Hepatic stellate cell (primary cell): ENCODE data around the gene TWIST1.

ENCODE experiments used
- DNase-seq: peaks from one replicate; pipeline ENCODE4 v3.0.0; 2011; ENCODE audit warnings: low spot score

TWIST1 gene

DNA sequence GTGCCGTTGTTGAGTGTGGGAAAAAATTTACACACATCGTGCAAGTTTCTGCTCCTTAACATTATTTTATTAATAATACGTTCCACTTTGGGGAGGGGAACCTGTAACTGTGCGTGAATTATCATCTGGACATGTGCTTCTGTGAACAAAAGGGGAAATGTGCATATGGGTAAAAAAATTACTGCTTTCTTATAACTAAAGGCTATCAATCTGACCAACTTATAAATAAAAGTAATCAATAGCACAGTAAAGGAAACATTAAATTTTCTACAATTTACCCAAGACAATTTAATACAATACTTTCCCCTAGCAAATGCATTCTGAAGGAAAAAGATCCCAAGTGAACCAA, 4.5 kb downstream of the TWIST1 start:
- DNase-seq = no peak

DNA sequence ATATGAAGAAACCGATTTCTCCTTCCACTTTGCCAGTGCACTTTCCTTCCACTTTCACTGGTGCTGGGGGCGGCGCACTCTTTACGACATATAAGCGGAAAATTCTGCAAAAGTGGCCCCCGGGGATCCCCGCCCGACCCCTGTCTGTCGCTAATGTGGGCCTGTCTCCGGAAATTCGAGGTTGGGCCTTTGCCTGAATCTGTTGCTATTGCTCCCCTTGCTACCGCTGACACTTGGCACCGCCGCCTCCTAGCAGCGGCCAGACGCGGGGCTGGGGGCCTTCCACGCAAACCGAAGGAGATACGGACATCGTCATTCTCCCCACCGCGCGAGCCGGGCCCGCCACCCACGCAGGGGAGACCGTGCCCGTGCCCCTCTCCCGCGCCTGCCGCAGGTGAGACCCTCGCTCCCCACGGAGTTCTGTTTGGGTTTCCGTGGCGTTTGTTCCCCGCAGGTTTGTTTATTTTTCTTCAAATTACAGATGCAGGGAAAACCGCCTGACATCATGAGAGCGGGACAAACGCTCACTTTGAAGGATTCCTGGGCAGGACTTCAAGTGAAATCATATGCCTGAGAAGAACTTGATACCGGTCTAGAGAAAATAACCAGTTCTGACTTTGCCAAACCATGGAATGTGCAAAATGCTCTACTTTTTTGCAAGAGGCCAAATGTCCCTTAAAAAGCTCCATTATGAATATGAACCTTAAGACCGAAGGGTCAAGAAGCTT, 5.0 kb downstream of the TWIST1 start:
- no peak for DNase-seq

DNA sequence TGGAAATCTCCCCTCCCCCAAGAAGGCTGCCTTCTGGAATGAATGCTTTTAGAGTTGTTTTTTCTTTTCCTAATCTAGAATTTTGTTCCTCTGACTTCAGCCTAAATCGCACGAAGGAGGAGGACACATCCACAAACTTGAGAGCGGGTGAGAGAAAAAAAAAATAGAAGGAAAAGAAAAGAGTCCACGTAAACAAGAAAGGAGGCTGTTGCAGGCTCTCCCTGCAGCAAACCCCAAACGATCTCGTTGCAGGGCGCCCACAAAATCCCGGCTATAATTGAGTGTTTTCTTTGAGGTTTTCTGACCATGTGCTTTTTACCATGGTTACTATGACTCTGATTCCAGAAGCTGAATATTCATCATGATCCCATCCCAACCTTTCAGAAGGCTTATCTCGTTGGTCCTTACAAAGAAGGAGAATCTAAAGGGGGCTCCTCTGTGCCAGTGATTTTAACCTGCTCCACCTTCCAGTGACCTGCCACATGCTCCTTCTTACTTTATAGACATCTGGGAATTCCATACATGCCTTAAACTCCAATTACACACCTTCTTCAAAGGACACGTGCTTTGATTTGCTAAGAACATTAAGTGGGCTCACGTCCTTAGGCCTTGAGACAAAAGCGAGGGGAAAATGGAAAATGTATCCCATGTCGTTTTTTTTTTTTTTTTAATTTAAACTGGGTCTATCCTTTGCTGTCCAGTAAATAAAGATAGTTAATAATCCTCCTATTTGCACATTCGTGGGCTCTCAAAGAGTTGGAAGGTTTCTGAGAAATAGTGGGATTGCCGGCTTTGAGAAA, 5.8 kb downstream of the TWIST1 start:
- no peak for DNase-seq

DNA sequence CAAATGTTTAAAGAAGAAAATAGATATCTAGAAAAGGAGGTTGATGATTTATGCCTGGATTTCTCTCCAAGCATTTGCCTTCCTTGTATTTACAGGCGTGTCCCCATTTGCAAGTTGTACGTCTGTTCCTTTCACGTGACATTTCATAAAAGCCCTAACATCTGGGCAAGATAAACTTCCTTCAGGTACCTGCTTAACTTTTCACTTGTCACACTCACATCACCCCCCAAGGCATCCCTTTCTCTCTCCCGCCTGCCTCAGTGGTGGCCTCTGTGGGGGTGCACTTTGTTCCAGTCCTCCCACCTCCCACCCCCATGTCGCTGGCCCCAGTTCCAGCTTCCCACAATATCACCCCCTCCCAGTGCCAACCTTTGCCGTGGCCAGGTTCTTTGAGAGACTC, 6.7 kb downstream of the TWIST1 start:
- no peak for DNase-seq

DNA sequence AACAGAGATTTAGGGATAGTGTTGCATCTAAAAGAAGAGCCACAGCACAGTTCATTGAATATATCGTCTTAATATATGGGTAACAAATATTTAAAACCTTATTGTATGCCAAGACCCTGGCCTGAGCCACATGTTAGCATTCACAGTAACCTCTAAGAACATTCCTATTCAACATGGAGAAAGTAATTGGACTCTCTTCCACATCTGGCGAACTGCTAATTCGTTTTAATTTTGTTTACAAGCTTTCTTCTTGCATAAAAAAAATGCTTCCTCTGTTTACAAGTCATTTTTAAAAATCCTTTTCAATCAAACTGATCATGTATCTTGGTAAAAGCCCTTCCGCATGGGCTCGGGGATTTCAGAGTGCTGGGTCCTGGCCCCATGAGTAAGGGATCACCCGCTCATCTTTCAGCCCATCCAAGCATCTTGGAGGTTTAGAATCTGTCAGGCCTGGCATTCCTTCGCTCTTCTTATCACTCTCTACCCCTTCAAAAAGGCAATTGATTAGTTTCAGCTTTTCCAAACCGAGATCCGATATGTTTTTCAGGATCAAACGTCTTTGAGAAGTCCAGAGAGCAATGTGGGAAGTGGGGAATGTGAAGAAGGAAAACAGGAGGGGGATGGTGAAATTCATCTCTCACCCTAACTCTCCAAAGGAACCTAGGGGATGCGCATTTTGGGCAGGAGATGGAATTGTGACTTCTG, 7.3 kb downstream of the TWIST1 start:
- no peak for DNase-seq

DNA sequence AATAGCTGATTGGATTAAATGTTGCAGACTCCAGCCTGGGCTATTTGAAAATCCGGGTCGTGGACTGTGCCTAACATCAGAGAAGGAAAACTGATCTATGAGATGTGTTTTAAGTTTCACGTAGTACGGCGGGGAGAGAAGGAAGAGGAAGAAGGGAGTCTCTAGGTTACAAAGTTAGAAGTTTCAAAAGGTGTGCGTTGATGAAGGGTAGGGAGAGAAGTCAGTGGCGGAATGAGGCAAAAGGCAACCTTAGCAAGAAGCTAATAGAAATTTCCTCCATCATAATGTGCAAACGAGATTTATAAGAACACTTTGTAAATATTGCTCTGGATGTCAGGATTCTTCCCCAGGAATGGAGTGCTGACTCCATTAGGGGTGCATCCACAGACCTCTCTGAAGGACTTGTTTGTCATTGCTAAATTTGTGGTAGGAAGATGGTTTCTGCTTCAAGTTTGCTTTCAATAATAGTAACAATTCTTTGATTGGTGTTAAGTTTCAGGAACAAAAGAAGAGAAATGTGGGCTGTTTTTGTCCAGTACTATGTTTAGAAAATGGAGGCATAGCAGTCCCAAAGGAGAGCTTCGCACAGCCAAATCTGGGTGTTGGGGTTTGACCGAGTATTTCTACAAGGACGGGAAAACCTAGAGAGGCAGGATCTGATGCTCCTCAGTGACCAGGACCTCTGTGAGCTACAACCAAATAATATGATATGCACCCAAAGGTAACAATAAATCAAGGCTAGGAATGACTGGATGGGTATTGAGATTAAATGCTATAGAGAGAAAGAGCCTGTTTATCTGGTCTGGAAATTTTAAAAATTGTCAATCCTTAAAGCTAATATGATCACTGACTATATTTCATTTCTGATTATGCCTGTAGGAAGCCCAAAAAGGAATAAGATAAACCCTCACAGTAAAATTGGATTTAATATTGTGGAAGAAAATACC, 8.2 kb downstream of the TWIST1 start:
- DNase-seq = no peak

DNA sequence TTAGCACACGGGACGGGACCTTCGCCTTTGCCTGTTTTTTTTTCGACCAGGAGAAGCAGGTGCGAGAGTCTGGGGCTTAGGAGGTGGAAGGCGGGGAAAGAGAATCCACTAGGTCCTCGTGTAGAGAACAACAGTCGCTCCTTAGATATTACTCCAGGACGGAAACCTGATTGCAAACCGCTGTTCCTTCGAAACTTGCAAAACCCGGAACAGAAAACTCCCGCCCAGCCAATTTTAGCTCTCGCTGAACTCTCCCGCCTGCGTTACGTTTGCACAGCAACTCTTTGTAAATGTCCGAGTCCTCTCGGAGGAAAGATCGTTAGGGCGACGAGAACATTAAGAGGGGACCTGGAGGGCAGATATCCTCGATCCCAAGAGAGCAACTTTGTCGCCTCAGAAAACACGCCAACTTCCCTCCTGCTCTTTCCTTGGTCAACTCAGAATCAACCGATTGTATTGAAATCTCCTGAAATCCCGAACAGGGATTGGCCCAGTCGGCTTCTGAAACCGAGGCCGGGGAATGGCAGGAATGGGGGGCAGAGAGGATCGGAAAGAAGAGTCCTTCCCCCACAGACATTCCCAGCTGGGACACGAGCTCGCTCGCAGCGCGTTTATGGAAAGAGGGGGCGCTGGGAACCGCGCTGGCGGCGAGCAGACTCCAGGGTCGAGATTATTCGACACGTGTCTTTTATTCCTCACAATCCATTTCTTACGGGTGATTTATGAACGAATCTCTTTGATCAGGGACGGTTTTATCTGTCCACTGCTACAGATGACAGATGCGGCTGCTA, 9.9 kb downstream of the TWIST1 start:
- peak; percentile 57 for DNase-seq

DNA sequence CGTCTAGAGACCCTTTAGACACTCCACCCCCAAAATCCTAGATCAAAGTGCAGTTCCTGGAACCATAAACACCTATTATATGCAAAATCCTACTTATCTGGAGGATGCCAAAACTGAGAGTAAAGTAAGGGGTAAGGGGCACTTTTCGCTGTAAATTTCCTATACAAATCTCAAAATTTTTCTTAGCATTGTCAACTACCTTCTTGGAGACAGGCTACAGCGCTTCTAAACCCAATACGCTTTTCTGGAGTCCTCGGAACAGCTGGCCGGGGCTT, 10.4 kb downstream of the TWIST1 start:
- DNase-seq = no peak

DNA sequence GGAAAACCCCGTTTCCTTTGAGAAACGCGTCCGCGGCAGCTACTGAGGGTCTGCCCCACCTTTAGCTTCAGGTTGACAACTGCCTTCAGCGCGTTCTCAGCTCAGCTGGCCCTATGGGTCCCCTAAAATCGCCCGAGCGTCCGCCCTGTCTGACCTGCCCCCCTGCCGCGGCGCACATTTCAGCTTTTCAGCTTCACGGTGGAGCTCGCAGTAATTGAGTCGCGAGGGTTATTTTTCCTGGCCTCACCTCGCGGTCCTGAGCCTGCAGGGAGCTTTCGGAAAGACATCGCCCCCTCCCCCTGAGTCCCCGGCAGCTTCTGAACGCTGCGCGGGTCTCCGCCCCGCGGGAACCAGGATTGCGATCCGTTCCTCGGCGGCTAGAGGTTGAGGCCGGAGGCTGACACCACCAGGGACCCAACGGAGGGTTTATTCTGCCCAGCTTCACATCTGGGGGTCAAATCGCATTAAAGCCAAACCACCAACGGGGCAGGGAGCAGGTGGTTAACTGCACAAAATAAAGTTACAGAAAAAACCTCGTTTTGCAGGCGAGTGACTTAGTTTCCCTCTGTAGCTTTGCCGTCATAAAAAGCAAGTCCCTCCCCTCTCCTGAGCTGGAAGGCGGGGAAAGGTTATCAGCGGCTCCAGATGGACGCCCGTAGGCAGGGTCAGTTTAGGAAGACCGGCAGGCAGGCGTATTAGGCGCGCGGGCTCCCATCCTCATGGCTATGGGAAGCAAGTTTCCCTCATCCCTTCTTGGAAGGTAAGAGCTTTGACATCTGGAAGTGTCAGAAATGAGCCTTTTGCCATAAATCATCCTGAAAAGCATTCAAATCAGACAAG, 11.0 kb downstream of the TWIST1 start:
- DNase-seq = no peak

DNA sequence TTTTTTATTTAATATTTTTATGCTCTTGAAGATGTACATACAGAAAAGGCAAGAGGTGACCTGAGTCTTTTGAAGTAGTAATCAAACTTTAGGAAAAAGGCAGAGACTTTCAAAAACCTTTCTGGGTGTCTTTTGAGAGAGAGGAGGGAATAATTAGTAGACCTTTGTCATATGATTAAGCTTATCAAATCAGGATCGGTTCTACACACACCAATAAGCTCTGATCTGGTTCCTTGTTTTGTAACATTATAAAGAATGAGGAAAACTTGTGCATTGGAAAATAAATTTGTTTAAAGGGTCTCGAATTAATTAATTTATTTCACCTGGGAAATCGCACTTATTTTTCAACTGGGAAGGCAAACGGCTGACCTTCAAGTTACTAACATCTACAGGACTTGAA, 11.9 kb downstream of the TWIST1 start:
- DNase-seq = no peak

DNA sequence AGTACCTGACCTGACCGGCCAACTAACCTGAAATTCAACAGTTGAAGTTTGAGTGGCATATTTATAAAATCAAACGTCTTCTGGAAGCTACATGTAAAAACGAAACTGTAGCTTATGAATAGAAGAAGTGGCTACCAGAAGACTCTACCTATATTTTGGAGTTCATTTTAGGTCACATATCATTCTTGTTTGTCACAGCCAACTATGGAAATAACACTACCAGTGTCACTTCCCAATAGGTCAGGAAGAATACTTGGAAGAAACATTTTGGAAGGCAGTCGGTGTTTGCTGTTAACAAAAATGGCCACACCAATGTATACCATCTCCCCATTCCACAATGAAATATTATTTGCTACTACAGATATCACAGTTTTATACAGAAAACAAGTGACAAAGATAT, 12.6 kb downstream of the TWIST1 start:
- DNase-seq = no peak

DNA sequence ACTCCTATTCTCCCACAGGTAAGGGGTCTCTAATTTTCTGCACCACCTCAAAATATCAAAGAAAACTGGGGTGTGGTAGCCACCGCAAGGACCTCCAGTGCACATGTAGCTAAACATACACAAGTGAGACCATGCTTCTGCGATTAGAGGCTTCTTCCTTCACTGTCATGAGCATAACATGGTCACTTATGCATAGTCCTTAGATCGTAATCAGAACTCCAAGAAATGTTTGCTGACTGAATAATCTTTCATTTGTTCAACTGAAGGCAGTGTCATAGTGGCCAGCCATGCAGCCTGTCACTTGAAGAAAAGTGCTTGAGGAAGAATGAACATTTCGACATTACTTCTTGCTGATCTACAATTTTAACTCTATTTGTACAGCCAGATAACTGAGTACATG, 14.6 kb downstream of the TWIST1 start:
- DNase-seq = no peak

DNA sequence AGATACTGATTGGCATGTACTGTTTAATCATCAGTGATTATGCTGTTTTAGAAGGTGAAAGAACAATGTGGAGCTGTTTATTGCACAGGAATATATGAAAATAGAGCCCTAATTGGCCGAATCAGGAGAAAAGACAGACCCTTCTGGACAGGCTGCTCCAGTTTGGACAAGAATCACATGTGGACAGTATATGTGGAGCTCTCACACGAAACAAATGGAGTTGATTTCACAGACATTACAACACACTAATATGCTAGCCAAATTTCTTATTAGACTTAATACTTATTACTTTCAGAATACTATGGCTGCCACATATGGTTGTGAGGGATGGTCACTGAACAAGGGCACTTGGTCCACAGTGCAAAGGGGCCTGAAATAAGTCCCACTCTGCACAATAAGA, 15.5 kb downstream of the TWIST1 start:
- DNase-seq = no peak

DNA sequence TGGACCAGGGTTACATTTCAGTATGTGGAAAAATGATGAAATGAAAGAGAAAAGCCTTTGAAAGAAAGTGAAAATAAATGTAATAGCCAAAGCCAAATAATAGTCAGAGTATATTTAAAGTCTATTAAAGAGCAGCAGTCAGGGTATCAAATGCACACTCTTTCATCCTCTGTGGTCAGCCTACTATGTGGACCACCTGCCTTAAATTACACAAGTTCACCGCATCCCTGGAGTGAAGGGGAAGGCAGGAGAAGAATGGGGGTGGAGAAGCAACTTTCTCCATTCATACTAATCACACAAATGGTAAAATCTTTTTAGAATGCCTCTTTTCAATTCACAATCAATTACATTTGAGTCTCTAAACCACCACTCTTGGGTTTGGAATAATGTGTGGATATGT, 16.0 kb downstream of the TWIST1 start:
- DNase-seq = no peak

DNA sequence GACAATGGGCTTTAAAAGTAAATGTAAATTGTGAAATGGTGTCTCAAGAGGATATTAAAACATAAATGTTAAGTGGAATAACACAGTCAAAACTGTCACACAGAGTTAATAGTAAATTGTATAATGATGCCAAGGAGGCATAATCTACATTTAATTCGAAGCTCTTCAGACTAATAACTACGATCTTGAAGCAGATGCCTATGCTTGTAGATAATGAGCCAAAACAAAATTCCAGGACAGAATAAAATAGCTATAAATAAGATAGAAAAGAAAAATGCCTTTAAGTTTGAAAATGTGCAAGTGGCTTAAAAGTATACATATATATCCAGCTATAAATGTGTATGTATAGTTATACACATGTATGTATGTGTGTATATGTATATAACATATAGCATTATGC, 17.5 kb downstream of the TWIST1 start:
- DNase-seq = no peak

DNA sequence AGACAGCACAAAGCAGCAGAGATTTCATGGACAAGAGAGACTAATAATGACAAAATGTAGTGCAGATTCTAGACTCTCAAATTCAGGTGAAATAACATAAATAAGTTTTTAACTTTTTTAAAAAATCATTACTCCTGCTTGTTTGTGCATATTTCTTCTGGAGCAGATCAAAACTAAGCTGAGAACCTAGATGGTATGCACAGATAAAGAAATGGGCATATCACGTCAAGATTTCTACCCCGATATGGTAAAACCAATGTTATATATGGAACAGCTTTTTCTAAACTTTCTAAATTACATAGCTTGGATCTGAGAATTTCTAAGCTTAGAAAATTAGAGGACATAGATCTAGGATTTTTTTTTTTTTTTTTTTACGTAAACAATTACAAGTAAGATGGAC, 18.2 kb downstream of the TWIST1 start:
- DNase-seq = no peak

DNA sequence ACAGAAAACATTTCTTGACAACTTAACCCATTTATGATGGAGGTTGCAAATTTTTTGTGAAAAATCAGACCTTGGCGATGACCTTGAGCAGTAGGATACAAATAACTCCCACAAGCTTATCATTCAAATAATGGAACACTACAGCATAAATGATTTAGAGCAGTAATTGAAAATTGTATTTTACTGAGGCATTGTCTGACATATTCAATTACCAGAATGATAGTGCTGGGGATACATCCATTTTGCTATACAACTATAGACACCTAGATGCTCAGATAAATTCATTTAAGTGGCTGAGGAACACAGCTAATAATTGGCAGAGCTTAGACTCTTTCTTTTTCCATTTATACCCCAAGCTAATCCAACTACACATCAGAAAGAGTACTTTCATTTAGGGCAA, 18.9 kb downstream of the TWIST1 start:
- no peak for DNase-seq

DNA sequence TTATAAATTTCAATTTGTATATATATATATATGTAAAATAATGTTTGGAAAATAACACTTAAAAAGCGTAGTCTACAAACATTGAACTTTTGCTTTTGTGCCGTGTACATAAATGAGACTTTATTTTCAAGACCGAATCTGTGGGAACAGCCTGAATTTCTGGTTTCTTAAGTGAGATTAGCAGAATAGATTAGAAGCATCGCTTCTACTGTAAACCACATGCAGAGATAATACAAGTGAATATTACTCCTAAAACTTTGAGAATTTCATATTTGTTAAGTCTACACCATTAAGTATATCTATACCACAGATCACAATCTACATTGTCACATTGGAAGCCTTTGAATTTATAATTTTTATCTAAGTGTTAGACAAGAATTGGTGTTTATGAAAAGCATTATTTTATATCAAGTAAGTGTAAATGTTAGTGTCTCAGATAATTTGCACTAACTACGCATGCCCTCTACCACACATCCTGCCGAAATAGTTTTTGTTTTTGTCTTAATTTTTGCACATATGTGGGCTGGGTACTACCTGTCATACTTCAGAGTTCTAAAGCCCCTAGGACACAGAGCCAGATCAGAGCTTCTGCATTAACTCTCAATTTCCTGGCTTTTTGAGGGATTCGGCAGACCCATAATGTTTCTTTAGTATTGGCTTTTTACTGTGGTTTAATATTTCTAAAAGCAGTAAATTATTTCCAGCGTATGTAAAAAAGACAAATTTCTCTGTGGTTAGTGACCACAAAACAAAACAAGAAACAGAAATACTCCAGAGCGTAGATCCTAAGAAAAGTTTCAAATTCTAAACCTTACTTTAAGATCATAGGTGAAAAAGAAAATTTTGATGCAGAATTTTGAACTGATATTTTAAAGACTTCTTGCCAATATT, 20.0 kb downstream of the TWIST1 start:
- no peak for DNase-seq

DNA sequence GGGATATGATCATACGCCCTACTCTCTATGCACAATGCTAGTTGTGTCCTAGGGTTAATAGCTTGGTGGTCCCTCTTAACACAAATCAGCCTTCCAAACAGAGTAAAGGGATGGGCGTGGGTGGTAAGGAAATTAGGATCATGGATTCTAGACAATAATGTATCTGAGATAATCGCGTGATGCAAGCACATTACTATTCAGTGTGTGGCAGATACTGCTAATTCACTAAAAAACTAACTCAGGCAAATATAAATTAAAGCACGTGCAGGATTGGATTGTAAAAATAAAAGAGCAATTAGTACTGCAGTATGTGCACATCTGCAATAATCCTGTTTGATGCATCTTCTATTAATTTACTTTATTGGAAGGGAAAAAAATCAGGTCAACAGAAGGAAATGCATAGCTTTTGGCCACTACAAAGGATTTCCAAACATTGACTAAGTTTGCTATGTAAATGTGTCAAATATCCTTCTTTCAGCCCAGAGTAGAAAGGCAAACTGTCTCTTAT, 22.0 kb downstream of the TWIST1 start:
- DNase-seq = no peak
